Trophoblast cell (in vitro differentiated cells and primary cell): ENCODE data around the gene WNT3A.

Experiments
- DNase-seq, 2 donors: peaks; one replicate each; pipeline ENCODE4 v3.0.0-alpha.2; 2016
- H2AFZ ChIP-seq: 2 replicates; pipeline ENCODE4 v1.6.1; 2013; ENCODE audit warnings: low read length, moderate library complexity, mild to moderate bottlenecking; ENCODE audit not compliant: insufficient read depth, poor library complexity
- H2AK5ac ChIP-seq: 2 replicates; pipeline ENCODE4 v1.6.1; 2013; ENCODE audit warnings: mild to moderate bottlenecking, low read length
- H2BK120ac ChIP-seq: 2 replicates; pipeline ENCODE4 v1.6.1; 2013; ENCODE audit warnings: low read length, mild to moderate bottlenecking, moderate library complexity; ENCODE audit not compliant: insufficient read depth, poor library complexity
- H2BK12ac ChIP-seq: 2 replicates; pipeline ENCODE4 v1.6.1; 2013; ENCODE audit warnings: mild to moderate bottlenecking, low read length, moderate library complexity
- H2BK5ac ChIP-seq: 2 replicates; pipeline ENCODE4 v1.6.1; 2013; ENCODE audit warnings: low read length, low read depth, moderate library complexity, mild to moderate bottlenecking; ENCODE audit not compliant: poor library complexity
- H3K14ac ChIP-seq: 2 replicates; pipeline ENCODE4 v1.6.1; 2013; ENCODE audit warnings: mild to moderate bottlenecking, low read length
- H3K18ac ChIP-seq: 2 replicates; pipeline ENCODE4 v1.6.1; 2013; ENCODE audit warnings: mild to moderate bottlenecking, low read length
- H3K23ac ChIP-seq: 2 replicates; pipeline ENCODE4 v1.6.1; 2013; ENCODE audit warnings: low read length
- H3K27ac ChIP-seq: 2 replicates; pipeline ENCODE4 v1.5.1; 2013; ENCODE audit warnings: low read depth, mild to moderate bottlenecking, inconsistent platforms, low read length, moderate library complexity
- H3K27me3 ChIP-seq: 2 replicates; pipeline ENCODE4 v1.6.1; 2013; ENCODE audit warnings: inconsistent platforms, mild to moderate bottlenecking, low read length, moderate library complexity; ENCODE audit not compliant: insufficient read depth
- H3K36me3 ChIP-seq, 2 experiments: 1 replicate in 1 of 2; 2 replicates in 1 of 2; pipeline ENCODE4 v1.6.1; 2013; ENCODE audit warnings: low read length in 2 of 2, mild to moderate bottlenecking in 2 of 2, moderate library complexity in 1 of 2; ENCODE audit not compliant: insufficient read depth in 2 of 2, control insufficient read depth in 1 of 2
- H3K4ac ChIP-seq: 2 replicates; pipeline ENCODE4 v1.6.1; 2013; ENCODE audit warnings: low read depth, mild to moderate bottlenecking, low read length, moderate library complexity
- H3K4me1 ChIP-seq, 2 experiments: 1 replicate in 1 of 2; 2 replicates in 1 of 2; pipeline ENCODE4 v1.6.1; 2013; ENCODE audit warnings: low read length in 2 of 2, mild to moderate bottlenecking in 2 of 2, moderate library complexity in 1 of 2; ENCODE audit not compliant: insufficient read depth in 2 of 2, control insufficient read depth in 1 of 2
- H3K4me2 ChIP-seq: 2 replicates; pipeline ENCODE4 v1.6.1; 2013; ENCODE audit warnings: inconsistent platforms, mild to moderate bottlenecking, low read length, moderate library complexity
- H3K4me3 ChIP-seq: 2 replicates; pipeline ENCODE4 v1.5.1; 2013; ENCODE audit warnings: mild to moderate bottlenecking, low read depth, low read length, inconsistent platforms
- H3K79me1 ChIP-seq: one replicate; pipeline ENCODE4 v1.6.1; 2013; ENCODE audit warnings: low read length
- H3K79me2 ChIP-seq: 2 replicates; pipeline ENCODE4 v1.6.1; 2013; ENCODE audit warnings: low read length, mild to moderate bottlenecking; ENCODE audit not compliant: control insufficient read depth, insufficient read depth, poor library complexity
- H3K9ac ChIP-seq: 2 replicates; pipeline ENCODE4 v1.6.1; 2013; ENCODE audit warnings: mild to moderate bottlenecking, low read length
- H3K9me3 ChIP-seq: 2 replicates; pipeline ENCODE4 v1.6.1; 2013; ENCODE audit warnings: low read depth, mild to moderate bottlenecking, control low read depth, inconsistent platforms, low read length; ENCODE audit not compliant: insufficient read depth
- H4K12ac ChIP-seq: 2 replicates; pipeline ENCODE4 v1.6.1; 2013; ENCODE audit warnings: low read depth, mild to moderate bottlenecking, low read length, moderate library complexity
- H4K8ac ChIP-seq: 2 replicates; pipeline ENCODE4 v1.6.1; 2013; ENCODE audit warnings: low read depth, mild to moderate bottlenecking, low read length, moderate library complexity
- H4K91ac ChIP-seq: one replicate; pipeline ENCODE4 v1.6.1; 2013; ENCODE audit warnings: low read depth, mild to moderate bottlenecking, low read length, moderate library complexity
- WGBS: extraction: QIAGEN DNeasy Blood & Tissue Kit; methylation state at CpG from one replicate; pipeline ENCODE4 v1.1.7; 2013; ENCODE audit warnings: missing lambda C conversion rate; ENCODE audit not compliant: insufficient read length, insufficient coverage; ENCODE audit errors: extremely low coverage; 5-methylcytosine and 5-hydroxymethylcytosine counted together

WNT3A gene

DNA sequence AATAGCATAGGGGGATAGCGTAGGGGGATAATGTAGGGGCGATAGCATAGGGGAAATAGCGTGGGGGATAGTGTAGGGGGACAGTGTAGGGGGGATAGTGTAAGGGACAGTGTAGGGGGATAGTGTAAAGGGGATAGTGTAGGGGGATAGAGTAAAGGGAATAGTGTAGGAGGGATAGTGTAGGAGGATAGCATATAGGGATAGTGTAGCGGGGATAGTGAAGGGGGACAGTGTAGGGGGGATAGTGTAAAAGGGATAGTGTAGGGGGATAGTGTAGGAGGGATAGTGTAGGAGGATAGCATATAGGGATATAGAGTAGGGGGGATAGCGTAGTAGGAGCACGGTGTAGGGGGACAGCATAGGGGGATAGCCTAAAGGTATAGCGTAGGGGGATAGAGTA, 61.6 kb downstream of the WNT3A start:
- H3K27me3 ChIP-seq: peaks cover 5% of the 10 kb centered on the region
- H2AK5ac ChIP-seq: no peak overlapping the region
- no peak overlapping the region for H3K18ac ChIP-seq
- no peak overlapping the region for H4K8ac ChIP-seq
- H4K12ac ChIP-seq: no peak overlapping the region
- no peaks in the 10 kb centered on the region for H3K79me1 ChIP-seq
- H3K9me3 ChIP-seq: peaks cover 6% of the 10 kb centered on the region
- H3K4me3 ChIP-seq: no peak overlapping the region
- H3K27ac ChIP-seq: no peak overlapping the region
- no peaks in the 10 kb centered on the region for H3K4me1 ChIP-seq
- DNase-seq: no peak
- H2AFZ ChIP-seq: no peak overlapping the region
- H4K91ac ChIP-seq: no peak overlapping the region
- H3K14ac ChIP-seq: no peak overlapping the region
- no peak overlapping the region for H3K23ac ChIP-seq
- H3K36me3 ChIP-seq: no peaks in the 10 kb centered on the region
- H3K4me2 ChIP-seq: no peak overlapping the region
- no peaks in the 10 kb centered on the region for H3K79me2 ChIP-seq
- WGBS: 100% methylated on average over 6 of the region's 7 CpGs
- H2BK5ac ChIP-seq: no peak overlapping the region
- H2BK12ac ChIP-seq: no peak overlapping the region
- H2BK120ac ChIP-seq: no peak overlapping the region
- no peak overlapping the region for H3K4ac ChIP-seq
- no peak overlapping the region for H3K9ac ChIP-seq

- Histone ChIP-seq H4K91ac (no peak overlapping the region), H3K36me3 (no peaks in the 10 kb centered on the region), H2BK5ac (no peak overlapping the region), H4K12ac (no peak overlapping the region), H3K79me1 (no peaks in the 10 kb centered on the region), H3K18ac (no peak overlapping the region), H4K8ac (no peak overlapping the region), H3K9me3 (peaks cover 6% of the 10 kb centered on the region), H3K4ac (no peak overlapping the region), H2AK5ac (no peak overlapping the region), H3K4me1 (no peaks in the 10 kb centered on the region), H3K23ac (no peak overlapping the region), H3K14ac (no peak overlapping the region), H2BK12ac (no peak overlapping the region), H3K4me3 (no peak overlapping the region), H2BK120ac (no peak overlapping the region), H3K4me2 (no peak overlapping the region), H3K9ac (no peak overlapping the region), H3K27me3 (peaks cover 5% of the 10 kb centered on the region), H2AFZ (no peak overlapping the region), H3K27ac (no peak overlapping the region), H3K79me2 (no peaks in the 10 kb centered on the region)
- 100% methylated on average over 2 of the region's 2 CpGs for WGBS
- no peak for DNase-seq
These were observed 63.4 kb downstream of the WNT3A start for GRCh38 chr1:228070173-228070572.

DNA sequence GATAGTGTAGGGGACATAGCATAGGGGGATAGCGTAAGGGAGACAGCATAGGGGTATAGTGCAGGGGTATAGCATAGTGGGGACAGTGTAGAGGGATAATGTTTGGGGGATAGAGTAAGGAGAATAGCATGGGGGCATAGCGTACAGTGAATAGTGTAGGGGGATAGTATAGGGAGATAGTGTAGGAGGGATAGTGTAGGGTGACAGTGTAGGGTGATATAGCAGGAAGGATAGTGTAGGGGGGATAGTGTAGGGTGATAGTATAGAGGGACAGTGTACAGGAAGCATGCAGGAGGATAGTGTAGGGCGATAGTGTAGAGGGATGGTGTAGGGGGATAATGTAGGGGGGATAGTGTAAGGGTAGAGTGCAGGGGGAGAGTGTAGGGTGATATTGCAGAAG, 64.1 kb downstream of the WNT3A start:
- Histone ChIP-seq H3K9me3 (peaks cover 6% of the 10 kb centered on the region), H4K8ac (no peak overlapping the region), H3K4me3 (no peak overlapping the region), H2BK120ac (no peak overlapping the region), H3K79me1 (no peaks in the 10 kb centered on the region), H3K4ac (no peak overlapping the region), H4K12ac (no peak overlapping the region), H3K23ac (no peak overlapping the region), H3K9ac (no peak overlapping the region), H2BK12ac (no peak overlapping the region), H3K18ac (no peak overlapping the region), H3K4me2 (no peak overlapping the region), H3K14ac (no peak overlapping the region), H2AK5ac (no peak overlapping the region), H3K4me1 (no peaks in the 10 kb centered on the region), H4K91ac (no peak overlapping the region), H2AFZ (no peak overlapping the region), H3K27ac (no peak overlapping the region), H3K79me2 (no peaks in the 10 kb centered on the region), H2BK5ac (no peak overlapping the region), H3K27me3 (peaks cover 5% of the 10 kb centered on the region), H3K36me3 (no peaks in the 10 kb centered on the region)
- DNase-seq: no peak
- 100% methylated on average over 2 of the region's 3 CpGs for WGBS

DNA sequence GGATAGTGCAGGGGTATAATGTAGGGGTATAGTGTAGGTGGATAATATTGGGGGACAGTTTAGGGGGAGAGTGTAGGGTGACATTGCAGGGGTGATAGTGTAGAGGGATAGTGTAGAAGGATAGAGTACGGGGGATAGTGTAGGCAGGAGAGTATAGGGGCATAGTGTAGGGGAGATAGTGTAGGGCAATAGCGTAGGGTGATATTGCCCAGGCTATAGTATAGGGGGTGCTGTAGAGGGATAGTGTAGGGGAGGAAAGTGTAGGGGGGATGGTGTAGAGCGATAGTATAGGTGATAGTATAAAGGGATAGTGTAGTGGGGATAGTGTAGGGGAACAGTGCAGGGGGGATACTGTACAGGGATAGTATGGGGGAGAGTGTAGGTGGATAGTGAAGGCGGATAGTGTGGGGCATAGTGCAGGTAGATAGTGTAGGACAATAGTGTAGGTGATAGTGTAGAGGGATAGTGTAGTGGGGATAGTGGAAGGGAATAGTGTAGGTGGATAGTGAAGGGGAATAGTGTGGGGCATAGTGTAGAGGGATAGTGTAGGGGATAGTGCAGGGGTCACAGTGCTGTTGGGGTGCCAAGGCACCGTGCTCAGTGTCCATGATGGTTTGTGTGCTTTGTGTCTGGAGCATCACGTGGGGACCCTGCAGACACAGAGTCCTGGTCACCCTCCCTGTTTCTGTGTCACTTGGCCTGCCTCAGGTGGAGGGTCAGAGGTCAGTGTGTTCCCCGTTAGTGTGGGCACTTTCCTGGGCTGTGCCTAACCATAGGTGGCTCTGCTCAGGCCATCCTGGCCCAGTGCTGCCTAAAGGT, 65.2 kb downstream of the WNT3A start:
- Histone ChIP-seq H2BK120ac (no peak overlapping the region), H4K12ac (no peak overlapping the region), H3K79me1 (no peaks in the 10 kb centered on the region), H3K9me3 (peaks cover 6% of the 10 kb centered on the region), H3K4me2 (no peak overlapping the region), H2BK5ac (no peak overlapping the region), H3K18ac (no peak overlapping the region), H2BK12ac (no peak overlapping the region), H3K4me1 (no peaks in the 10 kb centered on the region), H3K27ac (no peak overlapping the region), H4K8ac (no peak overlapping the region), H4K91ac (no peak overlapping the region), H3K4ac (no peak overlapping the region), H2AFZ (no peak overlapping the region), H3K14ac (no peak overlapping the region), H3K23ac (no peak overlapping the region), H3K79me2 (no peaks in the 10 kb centered on the region), H3K9ac (no peak overlapping the region), H3K36me3 (no peaks in the 10 kb centered on the region), H3K4me3 (no peak overlapping the region), H2AK5ac (no peak overlapping the region), H3K27me3 (peaks cover 2% of the 10 kb centered on the region)
- 100% methylated on average over 3 of the region's 7 CpGs for WGBS
- DNase-seq: no peak
